ENCODE data around the gene CLSTN2. TPM values are rescaled to one million over a fixed set of nuclear protein-coding genes. Genes with fewer than 3 reads are reported as not detected.

CLSTN2 gene
- total and polyA plus RNA-seq, 2 of the 4 experiments (the other 2 are of a cell fraction) = under 0.01 to 0.07 TPM

GRCh38 chr3:140395134-140396075 is 460.4 kb downstream of the CLSTN2 start:
- no peaks in the 10 kb centered on the region for H3K79me1 ChIP-seq (ENCODE audit: low read depth in 1 of 2, low read length in 2 of 2)
- H3K4me1 ChIP-seq (ENCODE audit: control insufficient read depth, insufficient read depth, low read length) = no peaks in the 10 kb centered on the region
- no peak overlapping the region for H3K4me3 ChIP-seq (ENCODE audit: insufficient read depth, low read depth, low read length)
- H4K20me1 ChIP-seq (ENCODE audit: insufficient read depth, low read length) = no peaks in the 10 kb centered on the region
- H3K36me3 ChIP-seq (ENCODE audit: control insufficient read depth, insufficient read depth, low read length) = no peaks in the 10 kb centered on the region
- H2BK15ac ChIP-seq (ENCODE audit: low read depth, low read length) = no peak overlapping the region
- H3K56ac ChIP-seq (ENCODE audit: extremely low read depth, insufficient read depth, low read length) = no peak overlapping the region
- BruUV-seq (replicated peaks) = no TSS peak
- H3K23ac ChIP-seq (ENCODE audit: low read depth, low read length) = no peak overlapping the region
- no peak overlapping the region for H4K91ac ChIP-seq (ENCODE audit: insufficient read depth, low read depth, low read length)
- H2BK120ac ChIP-seq (ENCODE audit: low read depth, low read length) = no peak overlapping the region
- WGBS, 2 experiments (ENCODE audit: extremely low coverage in 2 of 2, insufficient read length in 1 of 2) = no CpG with 5 or more reads among the region's 5 CpGs
- H3K18ac ChIP-seq (ENCODE audit: low read depth, low read length) = no peak overlapping the region
- no peak overlapping the region for H3K4me2 ChIP-seq (ENCODE audit: low read depth, low read length)
- no peaks in the 10 kb centered on the region for H3K9me1 ChIP-seq (ENCODE audit: insufficient read depth, low read length)
- no peak overlapping the region for H2AK9ac ChIP-seq (replicated peaks; ENCODE audit: low read depth, low read length, poor library complexity)
- H3K4ac ChIP-seq (ENCODE audit: low read depth, low read length) = no peak overlapping the region
- H3K9ac ChIP-seq (ENCODE audit: low read depth, low read length) = no peak overlapping the region
- CTCF ChIA-PET = no interaction called here
- H3K14ac ChIP-seq (replicated peaks; ENCODE audit: low read depth, low read length) = no peak overlapping the region
- in situ Hi-C loops (cut with MboI; ENCODE audit: low sequenced_read_pairs) (no loop called here), dilution Hi-C loops (cut with HindIII; ENCODE audit: low sequenced_read_pairs, unreplicated experiment) (no loop called here), intact Hi-C loops (cut with micrococcal nuclease) (no loop called here)
- H4K8ac ChIP-seq (ENCODE audit: low read depth in 2 of 2, low read length in 2 of 2) = no peak overlapping the region
- no peak overlapping the region for H4K5ac ChIP-seq (ENCODE audit: low read depth, low read length)
- no peak overlapping the region for H2AFZ ChIP-seq (replicated peaks; ENCODE audit: low read length, poor library complexity)
- ATAC-seq (ENCODE audit: low read depth) = no peak
- POLR2A ChIA-PET (ENCODE audit: unreplicated experiment) = no interaction called here
- H2BK5ac ChIP-seq (ENCODE audit: low read depth, low read length, poor library complexity, severe bottlenecking) = no peak overlapping the region
- no peak overlapping the region for H2BK20ac ChIP-seq (ENCODE audit: low read depth, low read length)
- no peak for DNase-seq
- no peak overlapping the region for H3K27ac ChIP-seq (ENCODE audit: insufficient read depth, low read length)
- H3K9me3 ChIP-seq (ENCODE audit: control insufficient read depth, insufficient read depth, low read length) = no peaks in the 10 kb centered on the region
- H2AK5ac ChIP-seq (ENCODE audit: low read depth, low read length) = no peak overlapping the region
- no peaks in the 10 kb centered on the region for H3K27me3 ChIP-seq (ENCODE audit: control insufficient read depth, insufficient read depth, low read length)
- TF ChIP-seq MXI1 (IDR thresholded peaks at IDR 0.05; ENCODE audit: borderline replicate concordance, low read depth, low read length) (no peak), RAD21 (IDR thresholded peaks at IDR 0.05; ENCODE audit: low read length) (no peak), RFX5 (IDR thresholded peaks at IDR 0.05; ENCODE audit: low read depth, low read length) (no peak), MAFK (IDR thresholded peaks at IDR 0.05; ENCODE audit: low read depth, low read length) (no peak), FOS (IDR thresholded peaks at IDR 0.05; ENCODE audit: low read depth, low read length) (no peak), CHD1 (IDR thresholded peaks at IDR 0.05; ENCODE audit: low read depth, low read length) (no peak), POLR2A (IDR thresholded peaks at IDR 0.05; ENCODE audit: low read depth, low read length) (no peak), NFE2L2 (IDR thresholded peaks at IDR 0.05; ENCODE audit: low read depth, low read length) (no peak), CEBPB (IDR thresholded peaks at IDR 0.05; ENCODE audit: low read depth, low read length) (no peak), RCOR1 (IDR thresholded peaks at IDR 0.05; ENCODE audit: insufficient replicate concordance, low read length) (no peak), SMC3 (IDR thresholded peaks at IDR 0.05; ENCODE audit: low read depth, low read length) (no peak), MAZ (IDR thresholded peaks at IDR 0.05; ENCODE audit: borderline replicate concordance, low read depth, low read length) (no peak), USF2 (IDR thresholded peaks at IDR 0.05; ENCODE audit: low read depth, low read length) (no peak), BHLHE40 (IDR thresholded peaks at IDR 0.05; ENCODE audit: low read depth, low read length) (no peak)
- TF ChIP-seq, protein P1, sequence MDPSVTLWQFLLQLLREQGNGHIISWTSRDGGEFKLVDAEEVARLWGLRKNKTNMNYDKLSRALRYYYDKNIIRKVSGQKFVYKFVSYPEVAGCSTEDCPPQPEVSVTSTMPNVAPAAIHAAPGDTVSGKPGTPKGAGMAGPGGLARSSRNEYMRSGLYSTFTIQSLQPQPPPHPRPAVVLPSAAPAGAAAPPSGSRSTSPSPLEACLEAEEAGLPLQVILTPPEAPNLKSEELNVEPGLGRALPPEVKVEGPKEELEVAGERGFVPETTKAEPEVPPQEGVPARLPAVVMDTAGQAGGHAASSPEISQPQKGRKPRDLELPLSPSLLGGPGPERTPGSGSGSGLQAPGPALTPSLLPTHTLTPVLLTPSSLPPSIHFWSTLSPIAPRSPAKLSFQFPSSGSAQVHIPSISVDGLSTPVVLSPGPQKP (IDR thresholded peaks at IDR 0.05; ENCODE audit: borderline replicate concordance, low read depth, low read length) = no peak

Measured in IMR-90 (cell line).